T-cell (primary cell): Measurements from ENCODE around the gene WDR18. TPM values are rescaled to one million over a fixed set of nuclear protein-coding genes. Genes with fewer than 3 reads are reported as not detected.

Source experiments
- ATAC-seq, 4 experiments: fragments of 200-7000 bp in 3 of 4; fragments of 150-1000 bp in 1 of 4; cut with Tn5 transposase; replicated peaks in 1 of 4; 1 replicate in 3 of 4; 2 replicates in 1 of 4; pipeline ENCODE4 v1.10.0; 2021; ENCODE audit warnings: moderate library complexity in 3 of 4, mild to moderate bottlenecking in 2 of 4, moderate number of reproducible peaks in 1 of 4
- CTCF ChIA-PET, 2 donors: fragments of 300-600 bp; sonication (Branson Sonifier 250); formaldehyde crosslinking; loops; one replicate each; lab custom pipeline; 2022; ENCODE audit warnings: antibody characterized with exemption in 2 of 2; lab: Charles Lee
- POLR2A ChIA-PET, 2 donors: fragments of 300-600 bp; sonication (Branson Sonifier 250); formaldehyde crosslinking; loops; one replicate each; lab custom pipeline; 2022; ENCODE audit warnings: antibody characterized with exemption in 2 of 2; lab: Charles Lee
- DNase-seq, 35 experiments: peaks; one replicate each; pipeline versions ENCODE4 v3.0.0 to v3.0.0-alpha.2; 2013 to 2023
- H3K27ac ChIP-seq: one replicate; pipeline ENCODE4 v1.5.1; 2013; ENCODE audit warnings: low read length
- H3K27me3 ChIP-seq, 2 experiments: replicated peaks in 1 of 2; 1 replicate in 1 of 2; 2 replicates in 1 of 2; pipeline versions ENCODE4 v1.6.1 to v1.7.0; 2013; ENCODE audit warnings: low read length in 1 of 2, mixed read lengths in 1 of 2; ENCODE audit not compliant: control insufficient read depth in 2 of 2, insufficient read depth in 2 of 2; ENCODE audit errors: extremely low read depth in 1 of 2
- H3K36me3 ChIP-seq, 2 donors: 1 replicate in 1 of 2; 2 replicates in 1 of 2; pipeline versions ENCODE4 v1.6.1 to v1.7.0; 2013; ENCODE audit warnings: low read length in 1 of 2; ENCODE audit not compliant: control insufficient read depth in 2 of 2, insufficient read depth in 1 of 2; ENCODE audit errors: extremely low read depth in 1 of 2
- H3K4me1 ChIP-seq, 2 experiments: 1 replicate in 1 of 2; 2 replicates in 1 of 2; pipeline versions ENCODE4 v1.6.1 to v1.7.0; 2013; ENCODE audit warnings: low read length in 2 of 2, mixed read lengths in 1 of 2; ENCODE audit not compliant: insufficient read depth in 2 of 2, control insufficient read depth in 1 of 2; ENCODE audit errors: extremely low read depth in 1 of 2
- H3K4me3 ChIP-seq, 2 donors: 1 replicate in 1 of 2; 2 replicates in 1 of 2; pipeline versions ENCODE4 v1.5.1 to v1.7.0; 2013; ENCODE audit warnings: mild to moderate bottlenecking in 2 of 2, low read length in 1 of 2, moderate library complexity in 1 of 2; ENCODE audit not compliant: control insufficient read depth in 1 of 2; ENCODE audit errors: extremely low read depth in 1 of 2
- H3K9me3 ChIP-seq: 2 replicates; pipeline ENCODE4 v1.7.0; 2013
- H3K27ac Mint-ChIP-seq, 2 donors: one replicate each; pipeline ENCODE4 v1.8.0; 2020 to 2021; ENCODE audit warnings: mild to moderate bottlenecking in 2 of 2, mixed read lengths in 2 of 2
- H3K27me3 Mint-ChIP-seq, 2 donors: one replicate each; pipeline ENCODE4 v1.8.0; 2021 to 2022; ENCODE audit warnings: mixed read lengths in 2 of 2
- H3K36me3 Mint-ChIP-seq: one replicate; pipeline ENCODE4 v1.8.0; 2021; ENCODE audit warnings: mixed read lengths
- H3K4me1 Mint-ChIP-seq, 3 donors: one replicate each; pipeline ENCODE4 v1.8.0; 2020 to 2022; ENCODE audit warnings: mixed read lengths in 3 of 3, mild to moderate bottlenecking in 1 of 3
- H3K4me3 Mint-ChIP-seq, 3 donors: one replicate each; pipeline ENCODE4 v1.8.0; 2020 to 2022; ENCODE audit warnings: mild to moderate bottlenecking in 3 of 3, mixed read lengths in 3 of 3, moderate library complexity in 3 of 3
- H3K9me3 Mint-ChIP-seq, 3 donors: one replicate each; pipeline ENCODE4 v1.8.0; 2020 to 2022; ENCODE audit warnings: mixed read lengths in 3 of 3
- WGBS: methylation state at CpG from one replicate; pipeline ENCODE4 v1.1.5; 2013; ENCODE audit warnings: missing lambda C conversion rate; ENCODE audit not compliant: insufficient coverage; 5-methylcytosine and 5-hydroxymethylcytosine counted together
- total RNA-seq, 35 experiments: library from RNA in 6 of 35; stranded (reverse) in 6 of 35; fragments of 120-200 nt in 1 of 35; gene quantifications; one replicate each; pipeline versions ENCODE4 v1.2.1 to v1.2.4 and lab custom pipeline; 2013 to 2026

WDR18 gene
- total RNA-seq, 5 donors from 2014 or later (not counting 1 experiment from before 2014, with no cell fraction given) = 24.6 to 65.9 (median 53.5) TPM

DNA sequence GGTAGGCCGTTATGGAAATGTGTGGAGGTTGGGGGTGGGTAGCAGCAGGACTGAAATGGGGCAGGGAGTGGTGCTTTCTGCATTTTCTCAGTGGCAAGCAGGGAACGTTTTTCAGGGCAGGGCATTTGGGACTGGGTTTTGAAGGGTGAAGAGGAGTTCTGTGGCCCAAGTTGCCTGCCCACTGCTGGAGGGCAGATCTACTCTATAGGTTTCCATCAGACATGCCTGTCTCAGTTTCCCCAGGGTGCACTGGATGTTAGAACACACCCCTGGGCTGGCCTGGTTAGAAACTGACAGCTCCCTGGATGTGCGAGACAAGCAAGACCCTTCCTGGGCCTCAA is 15.2 kb downstream of the WDR18 start:
- CTCF ChIA-PET = interaction anchor here (0.6 to 0.9 kb wide), 2 partner anchors 62 to 207 kb away, joined by 3 read pairs; no protein-coding TSS in a partner anchor
- H3K4me3 ChIP-seq = no peak overlapping the region
- no peaks in the 10 kb centered on the region for H3K9me3 ChIP-seq
- DNase-seq = no peak
- peaks cover 2 to 39% of the 10 kb centered on the region in 2 experiments for H3K4me1 ChIP-seq
- H3K9me3 Mint-ChIP-seq = no peaks in the 10 kb centered on the region
- no peak overlapping the region for H3K27ac ChIP-seq
- H3K27me3 Mint-ChIP-seq = peaks cover 17 to 29% of the 10 kb centered on the region in 2 donors
- peaks cover 0 to 3% of the 10 kb centered on the region in 2 donors for H3K36me3 ChIP-seq
- peaks cover 7 to 74% of the 10 kb centered on the region in 2 experiments for H3K27me3 ChIP-seq
- H3K4me3 Mint-ChIP-seq = peak overlapping the region in 2 of 3 donors; percentile 54 to 66
- peak overlapping the region in 1 of 2 donors; percentile 57 for H3K27ac Mint-ChIP-seq
- POLR2A ChIA-PET = interaction anchor here in 1 of 2 donors (0.7 kb wide), 1 partner anchor 469 kb away, joined by 3 read pairs; no protein-coding TSS in a partner anchor
- H3K36me3 Mint-ChIP-seq = no peaks in the 10 kb centered on the region
- WGBS = 65% methylated on average over 3 of the region's 3 CpGs
- ATAC-seq = no peak
- H3K4me1 Mint-ChIP-seq = peaks cover 15 to 21% (median 15%) of the 10 kb centered on the region in 3 donors

DNA sequence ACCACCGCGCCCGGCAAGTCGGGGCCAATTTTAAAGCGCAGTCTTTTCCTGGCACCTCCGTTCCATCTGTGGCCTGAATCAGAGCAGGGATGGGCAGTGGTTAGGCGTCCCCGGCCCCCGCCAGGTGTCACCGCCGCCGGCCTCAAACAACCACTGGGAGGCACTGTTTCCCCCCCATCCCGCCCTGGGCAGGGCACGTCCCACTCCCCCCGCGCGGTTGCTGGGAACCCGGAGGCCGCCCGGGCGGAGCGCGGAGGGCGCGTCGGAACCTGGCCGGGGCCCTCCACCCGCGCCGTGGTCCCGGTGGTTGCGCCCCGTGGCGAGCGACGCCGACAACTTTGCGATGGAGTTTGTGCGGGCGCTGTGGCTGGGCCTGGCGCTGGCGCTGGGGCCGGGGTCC is 15.9 kb downstream of the WDR18 start, which contains the start of gene GRIN3B:
GRIN3B (plus strand) TSS at position 325 of the 400 bp plus-strand sequence; CDS start at position 344, 19 bp downstream.
- Mint-ChIP-seq H3K36me3 (no peaks in the 10 kb centered on the region), H3K4me1 (peaks cover 15 to 21% (median 15%) of the 10 kb centered on the region in 3 donors), H3K27ac (peak within 1 kb of the TSS in 1 of 2 donors; percentile 57), H3K4me3 (peak within 1 kb of the TSS; percentile 36 to 66 (median 54)), H3K9me3 (no peaks in the 10 kb centered on the region), H3K27me3 (peaks cover 17 to 29% of the 10 kb centered on the region in 2 donors)
- ChIA-PET POLR2A (no interaction called here), CTCF (interaction anchor here in 1 of 2 donors (0.9 kb wide), 1 partner anchor 208 kb away, joined by 3 read pairs; no protein-coding TSS in a partner anchor)
- Histone ChIP-seq H3K4me3 (peak within 1 kb of the TSS in 1 of 2 donors; percentile 32), H3K4me1 (peaks cover 2 to 39% of the 10 kb centered on the region in 2 experiments), H3K36me3 (no peaks in the 10 kb centered on the region), H3K9me3 (no peaks in the 10 kb centered on the region), H3K27me3 (peaks cover 7 to 74% of the 10 kb centered on the region in 2 experiments), H3K27ac (no peak within 1 kb of the TSS)
- peak; percentile 20 to 55 (median 30) for ATAC-seq
- peak in 32 of 35 experiments; percentile 29 to 74 (median 48) for DNase-seq
- 1% methylated on average over 43 of the region's 43 CpGs for WGBS

DNA sequence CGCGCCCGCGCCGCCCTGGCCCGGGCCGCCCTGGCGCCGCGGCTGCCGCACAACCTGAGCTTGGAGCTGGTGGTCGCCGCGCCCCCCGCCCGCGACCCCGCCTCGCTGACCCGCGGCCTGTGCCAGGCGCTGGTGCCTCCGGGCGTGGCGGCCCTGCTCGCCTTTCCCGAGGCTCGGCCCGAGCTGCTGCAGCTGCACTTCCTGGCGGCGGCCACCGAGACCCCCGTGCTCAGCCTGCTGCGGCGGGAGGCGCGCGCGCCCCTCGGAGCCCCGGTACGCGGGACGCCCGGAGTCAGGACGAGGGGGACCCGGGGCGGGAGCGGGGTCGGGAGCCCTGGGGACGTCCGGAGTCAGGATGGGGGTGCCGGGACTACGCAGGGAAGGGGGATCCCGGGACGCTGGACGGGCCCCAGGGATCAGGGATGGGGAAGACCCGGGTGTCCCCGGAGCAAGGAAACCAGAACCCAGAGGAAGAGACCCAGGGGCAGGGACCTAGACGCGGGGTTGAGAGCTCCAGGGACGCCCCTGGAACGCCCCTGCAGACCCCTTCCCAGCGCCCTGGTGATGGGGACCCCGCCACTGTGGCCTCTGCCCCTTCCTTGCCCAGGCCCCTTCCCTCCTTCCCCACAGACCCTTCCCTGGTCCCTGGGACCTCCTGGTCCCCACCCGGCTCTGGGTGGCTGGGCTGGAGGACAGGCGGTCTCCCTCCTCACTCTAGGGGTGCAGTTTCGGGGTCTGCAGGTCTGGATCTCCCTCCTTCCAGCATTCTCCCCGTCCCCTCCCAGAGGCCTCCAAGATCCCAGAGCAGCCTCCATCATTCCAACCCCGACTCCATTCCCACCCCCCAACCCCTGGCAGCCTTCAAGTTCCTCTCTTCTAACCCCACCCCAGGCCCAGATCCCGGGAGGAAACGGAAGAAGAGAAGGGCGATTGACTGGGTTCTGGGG is 16.7 kb downstream of the WDR18 start:
- peak overlapping the region in 1 of 2 donors; percentile 32 for H3K4me3 ChIP-seq
- H3K27ac ChIP-seq = no peak overlapping the region
- peaks cover 2 to 33% of the 10 kb centered on the region in 2 experiments for H3K4me1 ChIP-seq
- peak overlapping the region; percentile 13 to 56 (median 36) for H3K4me3 Mint-ChIP-seq
- peaks cover 7 to 68% of the 10 kb centered on the region in 2 experiments for H3K27me3 ChIP-seq
- ChIA-PET CTCF (interaction anchor here in 1 of 2 donors (0.5 to 0.7 kb wide), 3 partner anchors 21 to 129 kb away, joined by 4 to 6 read pairs (median 4); no protein-coding TSS in a partner anchor), POLR2A (interaction anchor here in 1 of 2 donors (0.7 to 1.1 kb wide), 2 partner anchors 16 to 19 kb away, joined by 3 read pairs; no protein-coding TSS in a partner anchor)
- no peak for ATAC-seq
- no peaks in the 10 kb centered on the region for H3K36me3 Mint-ChIP-seq
- DNase-seq = no peak
- H3K36me3 ChIP-seq = no peaks in the 10 kb centered on the region
- H3K9me3 ChIP-seq = no peaks in the 10 kb centered on the region
- H3K27ac Mint-ChIP-seq = no peak overlapping the region
- no peaks in the 10 kb centered on the region for H3K9me3 Mint-ChIP-seq
- peaks cover 15 to 21% (median 15%) of the 10 kb centered on the region in 3 donors for H3K4me1 Mint-ChIP-seq
- 3% methylated on average over 66 of the region's 73 CpGs for WGBS
- H3K27me3 Mint-ChIP-seq = peaks cover 17 to 29% of the 10 kb centered on the region in 2 donors

DNA sequence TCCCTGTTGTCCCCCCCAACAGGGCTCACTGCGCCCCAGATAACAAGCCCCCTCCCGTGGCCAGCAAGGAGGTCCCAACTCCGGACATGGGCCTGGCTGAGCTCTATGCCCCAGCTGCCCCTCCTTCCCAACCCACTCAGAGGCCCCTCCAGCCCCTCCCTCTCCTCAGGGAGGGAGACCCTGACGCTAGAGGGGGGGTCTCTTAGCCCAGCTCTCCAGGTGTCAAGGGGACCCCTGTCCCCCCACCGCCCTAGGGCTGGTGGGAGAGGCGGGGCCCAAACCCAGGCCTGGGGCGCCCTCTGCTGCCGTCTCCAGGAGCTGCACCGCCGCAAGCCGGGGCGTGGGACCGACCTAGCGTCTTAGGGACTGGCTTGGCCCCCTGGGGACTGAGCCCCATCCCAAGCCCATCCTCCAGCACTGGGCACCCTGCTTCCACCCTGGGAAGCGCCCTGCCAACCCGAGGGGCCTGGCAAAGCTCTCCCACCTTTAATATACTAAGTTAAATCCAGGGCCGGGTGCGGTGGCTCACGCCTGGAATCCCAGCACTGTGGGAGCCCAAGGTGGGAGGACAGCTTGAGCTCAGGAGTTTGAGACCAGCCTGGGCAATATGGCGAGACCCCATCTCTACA is 17.5 kb downstream of the WDR18 start:
- H3K27ac Mint-ChIP-seq = no peak overlapping the region
- ChIA-PET POLR2A (interaction anchor here in 1 of 2 donors (0.7 to 1.1 kb wide), 2 partner anchors 15 to 18 kb away, joined by 3 read pairs; no protein-coding TSS in a partner anchor), CTCF (interaction anchor here (0.5 to 0.7 kb wide), 4 partner anchors 21 to 128 kb away, joined by 3 to 6 read pairs (median 4); no protein-coding TSS in a partner anchor)
- no peaks in the 10 kb centered on the region for H3K9me3 ChIP-seq
- peaks cover 7 to 60% of the 10 kb centered on the region in 2 experiments for H3K27me3 ChIP-seq
- no peak overlapping the region for H3K4me3 ChIP-seq
- H3K4me3 Mint-ChIP-seq = peak overlapping the region in 1 of 3 donors; percentile 56
- peaks cover 17 to 29% of the 10 kb centered on the region in 2 donors for H3K27me3 Mint-ChIP-seq
- no peaks in the 10 kb centered on the region for H3K36me3 ChIP-seq
- DNase-seq (peak in 34 of 35 experiments; percentile 36 to 81 (median 62)), ATAC-seq (peak; percentile 68 to 81 (median 72))
- no peaks in the 10 kb centered on the region for H3K9me3 Mint-ChIP-seq
- no peaks in the 10 kb centered on the region for H3K36me3 Mint-ChIP-seq
- WGBS = 0% methylated on average over 9 of the region's 20 CpGs
- peaks cover 0 to 25% of the 10 kb centered on the region in 2 experiments for H3K4me1 ChIP-seq
- no peak overlapping the region for H3K27ac ChIP-seq
- peaks cover 9 to 16% (median 10%) of the 10 kb centered on the region in 3 donors for H3K4me1 Mint-ChIP-seq

DNA sequence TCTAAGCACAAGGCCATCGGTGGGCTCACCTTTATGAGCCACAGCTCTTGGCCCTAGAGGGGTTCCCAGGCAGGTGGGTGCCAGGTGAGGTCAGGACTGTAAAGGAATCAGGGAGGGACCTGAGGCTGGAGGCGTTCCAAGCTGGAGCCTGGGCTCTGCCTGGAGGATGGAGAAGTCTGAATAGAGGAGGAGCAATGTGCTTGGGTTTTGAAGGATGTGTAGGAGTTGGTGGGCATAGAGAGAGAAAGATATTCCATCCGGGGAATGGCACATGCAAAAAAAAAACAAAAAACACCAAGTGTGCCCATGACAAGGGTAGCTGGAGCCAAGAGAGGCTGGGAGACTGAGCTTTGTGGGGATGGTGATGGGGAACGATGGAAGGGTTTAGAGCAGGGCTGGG is 18.5 kb downstream of the WDR18 start:
- DNase-seq (no peak), ATAC-seq (no peak)
- ChIA-PET CTCF (interaction anchor here in 1 of 2 donors (0.6 to 0.7 kb wide), 3 partner anchors 14 to 124 kb away, joined by 3 to 5 read pairs (median 5); no protein-coding TSS in a partner anchor), POLR2A (no interaction called here)
- H3K4me3 ChIP-seq = no peak overlapping the region
- H3K27me3 Mint-ChIP-seq = peaks cover 17 to 29% of the 10 kb centered on the region in 2 donors
- H3K4me1 ChIP-seq = peaks cover 0 to 18% of the 10 kb centered on the region in 2 experiments
- no peak overlapping the region for H3K27ac ChIP-seq
- peak overlapping the region; percentile 9 to 22 for H3K27ac Mint-ChIP-seq
- WGBS = 84% methylated on average over 4 of the region's 4 CpGs
- H3K4me1 Mint-ChIP-seq = peaks cover 9 to 11% (median 9%) of the 10 kb centered on the region in 3 donors
- H3K9me3 Mint-ChIP-seq = no peaks in the 10 kb centered on the region
- no peak overlapping the region for H3K4me3 Mint-ChIP-seq
- no peaks in the 10 kb centered on the region for H3K9me3 ChIP-seq
- H3K27me3 ChIP-seq = peaks cover 7 to 54% of the 10 kb centered on the region in 2 experiments
- no peaks in the 10 kb centered on the region for H3K36me3 Mint-ChIP-seq
- no peaks in the 10 kb centered on the region for H3K36me3 ChIP-seq
